ENCODE results near the gene SLC13A3. TPM values are rescaled to one million over a fixed set of nuclear protein-coding genes. Genes with fewer than 3 reads are reported as not detected.

The SLC13A3 gene
- total RNA-seq, 1 experiment from 2014 or later, result 1.3 TPM

- POLR2A ChIA-PET (ENCODE audit: low non-redundant PET), result no interaction called here
- Histone ChIP-seq H3K4me3 (ENCODE audit: low read depth, low read length, poor library complexity, severe bottlenecking) (no peak overlapping the region), H3K27ac (ENCODE audit: low read depth, low read length, poor library complexity, severe bottlenecking) (no peak overlapping the region), H3K4me1 (ENCODE audit: insufficient read depth, low read length, poor library complexity, severe bottlenecking) (no peaks in the 10 kb centered on the region), H3K27me3 (replicated peaks; ENCODE audit: insufficient read depth, low read depth, low read length, poor library complexity) (no peaks in the 10 kb centered on the region), H3K36me3 (ENCODE audit: insufficient read depth, low read length, poor library complexity, severe bottlenecking) (no peaks in the 10 kb centered on the region), H3K9me3 (ENCODE audit: low read depth, low read length, poor library complexity, severe bottlenecking) (peaks cover 6% of the 10 kb centered on the region)
- TF ChIP-seq, protein P1, sequence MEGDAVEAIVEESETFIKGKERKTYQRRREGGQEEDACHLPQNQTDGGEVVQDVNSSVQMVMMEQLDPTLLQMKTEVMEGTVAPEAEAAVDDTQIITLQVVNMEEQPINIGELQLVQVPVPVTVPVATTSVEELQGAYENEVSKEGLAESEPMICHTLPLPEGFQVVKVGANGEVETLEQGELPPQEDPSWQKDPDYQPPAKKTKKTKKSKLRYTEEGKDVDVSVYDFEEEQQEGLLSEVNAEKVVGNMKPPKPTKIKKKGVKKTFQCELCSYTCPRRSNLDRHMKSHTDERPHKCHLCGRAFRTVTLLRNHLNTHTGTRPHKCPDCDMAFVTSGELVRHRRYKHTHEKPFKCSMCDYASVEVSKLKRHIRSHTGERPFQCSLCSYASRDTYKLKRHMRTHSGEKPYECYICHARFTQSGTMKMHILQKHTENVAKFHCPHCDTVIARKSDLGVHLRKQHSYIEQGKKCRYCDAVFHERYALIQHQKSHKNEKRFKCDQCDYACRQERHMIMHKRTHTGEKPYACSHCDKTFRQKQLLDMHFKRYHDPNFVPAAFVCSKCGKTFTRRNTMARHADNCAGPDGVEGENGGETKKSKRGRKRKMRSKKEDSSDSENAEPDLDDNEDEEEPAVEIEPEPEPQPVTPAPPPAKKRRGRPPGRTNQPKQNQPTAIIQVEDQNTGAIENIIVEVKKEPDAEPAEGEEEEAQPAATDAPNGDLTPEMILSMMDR (conservative IDR thresholded peaks at IDR 0.05; ENCODE audit: low read depth, low read length), result no peak
- TF ChIP-seq EZH2 (IDR thresholded peaks at IDR 0.05; ENCODE audit: borderline replicate concordance, low read depth, low read length, poor library complexity, severe bottlenecking), result no peak
- no TSS peak for BruUV-seq (replicated peaks)
- intact Hi-C loops (cut with micrococcal nuclease; ENCODE audit: unreplicated experiment), result no loop called here
- CTCF ChIA-PET, result no interaction called here
- DNase-seq (ENCODE audit: low spot score), result no peak
Observed at GRCh38 chr20:46674253-46675083, 23.2 kb upstream of the SLC13A3 start.

DNA sequence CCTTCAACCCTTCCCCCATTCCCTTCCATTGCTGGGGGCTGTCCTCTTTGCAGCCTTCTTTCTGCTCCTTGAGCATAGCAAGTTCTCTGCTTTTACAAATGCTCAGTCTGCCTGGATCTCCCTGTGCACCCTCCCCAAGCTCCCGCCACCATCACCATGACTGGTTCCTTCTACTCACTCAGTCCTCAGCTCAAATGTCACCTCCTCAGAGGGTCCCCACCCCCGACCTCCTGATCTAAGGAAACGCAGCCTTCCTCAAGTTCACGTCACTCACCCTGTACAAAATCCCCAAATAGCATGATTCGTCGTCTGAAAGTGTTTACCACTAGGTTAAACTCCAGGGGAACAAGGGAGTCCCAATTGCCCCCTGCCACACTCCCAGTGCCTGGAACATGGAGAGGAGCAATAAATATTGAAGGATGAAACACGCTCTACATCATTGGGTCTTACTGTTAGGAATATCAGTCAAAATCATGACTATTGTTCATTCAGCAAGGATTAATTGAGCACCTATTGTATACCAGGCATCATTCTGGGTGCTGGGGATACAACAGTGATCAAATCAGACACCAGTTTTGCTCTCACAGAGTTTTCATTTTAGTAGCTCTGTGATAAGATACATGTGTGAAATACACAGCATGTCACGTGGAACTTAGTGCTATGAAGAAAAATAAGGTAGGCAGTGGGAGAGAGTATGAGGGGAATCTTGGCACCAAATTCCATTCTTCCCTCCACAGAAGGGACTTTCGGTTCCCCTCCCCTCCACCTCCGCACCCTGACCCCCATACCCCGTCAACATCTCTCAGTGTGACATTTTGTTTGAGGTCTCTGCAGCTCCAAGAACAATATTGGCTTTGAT lies 22.4 kb upstream of the SLC13A3 start:
- Histone ChIP-seq H3K4me1 (ENCODE audit: insufficient read depth, low read length, poor library complexity, severe bottlenecking) (no peaks in the 10 kb centered on the region), H3K27me3 (replicated peaks; ENCODE audit: insufficient read depth, low read depth, low read length, poor library complexity) (no peaks in the 10 kb centered on the region), H3K36me3 (ENCODE audit: insufficient read depth, low read length, poor library complexity, severe bottlenecking) (no peaks in the 10 kb centered on the region), H3K27ac (ENCODE audit: low read depth, low read length, poor library complexity, severe bottlenecking) (no peak overlapping the region), H3K4me3 (ENCODE audit: low read depth, low read length, poor library complexity, severe bottlenecking) (no peak overlapping the region), H3K9me3 (ENCODE audit: low read depth, low read length, poor library complexity, severe bottlenecking) (peaks cover 6% of the 10 kb centered on the region)
- BruUV-seq (replicated peaks), result no TSS peak
- ChIA-PET CTCF (no interaction called here), POLR2A (ENCODE audit: low non-redundant PET) (no interaction called here)
- intact Hi-C loops (cut with micrococcal nuclease; ENCODE audit: unreplicated experiment), result no loop called here
- TF ChIP-seq, protein P1 (conservative IDR thresholded peaks at IDR 0.05; ENCODE audit: low read depth, low read length), result no peak
- no peak for TF ChIP-seq EZH2 (IDR thresholded peaks at IDR 0.05; ENCODE audit: borderline replicate concordance, low read depth, low read length, poor library complexity, severe bottlenecking)
- DNase-seq (ENCODE audit: low spot score), result no peak

DNA sequence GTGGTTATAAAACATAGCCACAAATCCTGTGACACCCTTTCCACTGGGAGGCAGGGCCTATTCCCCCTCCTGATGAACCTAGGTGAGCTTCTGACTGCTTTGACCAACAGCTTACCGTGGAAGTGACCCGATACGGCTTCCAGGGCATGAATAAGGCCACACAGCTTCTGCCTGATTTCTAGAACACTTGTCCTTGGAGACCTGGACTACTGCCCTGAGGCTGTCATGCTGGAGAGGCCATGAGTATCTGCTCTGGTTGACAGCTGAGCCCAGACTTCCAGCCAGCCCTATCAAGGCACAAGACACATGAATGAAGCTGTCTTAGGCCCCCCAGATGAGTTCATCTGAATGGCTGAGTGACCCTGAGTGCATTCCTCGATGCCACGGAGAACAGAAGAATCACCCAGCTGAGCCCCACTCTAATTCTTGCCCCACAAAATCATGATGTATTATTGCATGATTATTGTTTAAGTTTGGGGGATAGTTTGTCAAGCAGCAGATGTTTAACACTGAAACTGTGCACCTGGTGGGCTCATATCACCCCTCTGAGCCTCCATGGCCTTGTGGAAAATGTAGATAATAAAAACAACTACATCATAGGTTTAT lies 21.4 kb upstream of the SLC13A3 start:
- no peak for TF ChIP-seq EZH2 (IDR thresholded peaks at IDR 0.05; ENCODE audit: borderline replicate concordance, low read depth, low read length, poor library complexity, severe bottlenecking)
- TF ChIP-seq, protein P1 (conservative IDR thresholded peaks at IDR 0.05; ENCODE audit: low read depth, low read length), result no peak

More for the DNA sequence above, 21.4 kb upstream of the SLC13A3 start:
- Histone ChIP-seq H3K27ac (ENCODE audit: low read depth, low read length, poor library complexity, severe bottlenecking) (no peak overlapping the region), H3K36me3 (ENCODE audit: insufficient read depth, low read length, poor library complexity, severe bottlenecking) (no peaks in the 10 kb centered on the region), H3K4me3 (ENCODE audit: low read depth, low read length, poor library complexity, severe bottlenecking) (no peak overlapping the region), H3K9me3 (ENCODE audit: low read depth, low read length, poor library complexity, severe bottlenecking) (peaks cover 6% of the 10 kb centered on the region), H3K4me1 (ENCODE audit: insufficient read depth, low read length, poor library complexity, severe bottlenecking) (no peaks in the 10 kb centered on the region), H3K27me3 (replicated peaks; ENCODE audit: insufficient read depth, low read depth, low read length, poor library complexity) (no peaks in the 10 kb centered on the region)
- no peak for DNase-seq (ENCODE audit: low spot score)
- CTCF ChIA-PET, result no interaction called here
- intact Hi-C loops (cut with micrococcal nuclease; ENCODE audit: unreplicated experiment), result no loop called here
- no TSS peak for BruUV-seq (replicated peaks)
- POLR2A ChIA-PET (ENCODE audit: low non-redundant PET), result no interaction called here
